GM12878 (cell line): ENCODE measurements around the gene CRYBA2. TPM values are rescaled to one million over a fixed set of nuclear protein-coding genes. Genes with fewer than 3 reads are reported as not detected.

Experiments used
- ATAC-seq: fragments of 200-7000 bp; cut with Tn5 transposase; 3 replicates; pipeline ENCODE4 v1.9.1; 2020; ENCODE audit warnings: mild to moderate bottlenecking, moderate library complexity
- BruUV-seq: library from RNA; stranded (reverse); fragments of 400-500 nt; replicated peaks from 2 replicates; lab custom pipeline; 2021; lab: Mats Ljungman, UMichigan
- CTCF ChIA-PET: fragments of 300-600 bp; sonication (Branson Sonifier 250); formaldehyde crosslinking; extraction: SDS; loops from one replicate; lab custom pipeline; 2021; ENCODE audit warnings: inconsistent platforms; lab: Yijun Ruan, JAX
- POLR2A ChIA-PET: fragments of 350-600 bp; formaldehyde crosslinking; extraction: SDS; loops from one replicate; lab custom pipeline; 2021; ENCODE audit warnings: inconsistent platforms; lab: Charles Lee
- RAD21 ChIA-PET: fragments of 300-600 bp; sonication (Branson Sonifier 250); formaldehyde crosslinking; loops from one replicate; lab custom pipeline; 2023; ENCODE audit warnings: antibody characterized with exemption; ENCODE audit not compliant: unreplicated experiment; lab: Charles Lee
- SMC1A ChIA-PET: fragments of 300-600 bp; sonication (Branson Sonifier 250); formaldehyde crosslinking; loops from one replicate; lab custom pipeline; 2023; ENCODE audit not compliant: unreplicated experiment, uncharacterized antibody; lab: Charles Lee
- DNase-seq: peaks from one replicate; pipeline ENCODE4 v3.0.0-alpha.2; 2011; ENCODE audit warnings: low read depth, low spot score
- FAIRE-seq: peaks from 3 replicates; lab custom pipeline; 2011; peaks lifted over from hg19 to GRCh38; lab: Jason Lieb, UNC
- H2AFZ ChIP-seq: 2 replicates; pipeline ENCODE4 v1.6.0; 2011; ENCODE audit warnings: low read depth, low read length, control low read depth; ENCODE audit not compliant: control insufficient read depth
- H3K27ac ChIP-seq: 2 replicates; pipeline ENCODE4 v1.5.1; 2011; ENCODE audit warnings: control low read depth; ENCODE audit not compliant: control insufficient read depth, insufficient read depth
- H3K27me3 ChIP-seq, 2 experiments: replicated peaks in 1 of 2; 2 replicates each; pipeline versions ENCODE4 v1.6.0 to v1.6.1; 2011; ENCODE audit warnings: low read length in 1 of 2; ENCODE audit not compliant: control insufficient read depth in 2 of 2, insufficient read depth in 2 of 2
- H3K36me3 ChIP-seq, 2 experiments: 2 replicates each; pipeline ENCODE4 v1.5.1; 2011; ENCODE audit warnings: low read length in 1 of 2; ENCODE audit not compliant: control insufficient read depth in 2 of 2, insufficient read depth in 2 of 2
- H3K4me1 ChIP-seq: 2 replicates; pipeline ENCODE4 v1.6.1; 2011; ENCODE audit warnings: mild to moderate bottlenecking, low read length, moderate library complexity, mixed read lengths; ENCODE audit not compliant: control insufficient read depth, insufficient read depth
- H3K4me2 ChIP-seq: 2 replicates; pipeline ENCODE4 v1.6.0; 2011; ENCODE audit warnings: control low read depth; ENCODE audit not compliant: control insufficient read depth, insufficient read depth
- H3K4me3 ChIP-seq: fragments of 200-600 bp; sonication (generic); 2 replicates; pipeline ENCODE4 v1.5.1; 2016
- H3K79me2 ChIP-seq: 2 replicates; pipeline ENCODE4 v1.6.0; 2011; ENCODE audit warnings: low read length; ENCODE audit not compliant: control insufficient read depth, insufficient read depth
- H3K9ac ChIP-seq: 2 replicates; pipeline ENCODE4 v1.8.0; 2011; ENCODE audit warnings: low read length, control low read depth, mixed read lengths; ENCODE audit not compliant: control insufficient read depth, insufficient read depth
- H3K9me3 ChIP-seq: replicated peaks from 3 replicates; pipeline ENCODE4 v1.5.1; 2011; ENCODE audit warnings: mild to moderate bottlenecking, low read length; ENCODE audit not compliant: control insufficient read depth, insufficient read depth
- H4K20me1 ChIP-seq: 2 replicates; pipeline ENCODE4 v1.6.0; 2011; ENCODE audit not compliant: control insufficient read depth, insufficient read depth
- BMI1 ChIP-seq: fragments of 450-650 bp; IDR thresholded peaks from 2 replicates; pipeline ENCODE4 v1.6.1; 2016; ENCODE audit warnings: mild to moderate bottlenecking, moderate library complexity, borderline replicate concordance
- CEBPB ChIP-seq, 2 experiments: fragments of 150-350 bp in 1 of 2; IDR thresholded peaks; 2 replicates each; pipeline ENCODE4 v1.6.1; 2012 to 2014; ENCODE audit warnings: low read depth in 2 of 2, low read length in 2 of 2, borderline replicate concordance in 1 of 2, inconsistent platforms in 1 of 2
- EGR1 ChIP-seq, 2 experiments: IDR thresholded peaks; 1 replicate in 1 of 2; 2 replicates in 1 of 2; pipeline ENCODE4 v1.6.1; 2011 to 2012; ENCODE audit warnings: low read depth in 2 of 2, low read length in 2 of 2, borderline replicate concordance in 1 of 2, mild to moderate bottlenecking in 1 of 2, moderate library complexity in 1 of 2
- ESRRA ChIP-seq: IDR thresholded peaks from 2 replicates; pipeline ENCODE4 v1.6.1; 2012; ENCODE audit warnings: mild to moderate bottlenecking, low read length, improper control_type of control experiment
- ETV6 ChIP-seq, 2 experiments: fragments of 450-650 bp in 1 of 2; IDR thresholded peaks in 1 of 2; conservative IDR thresholded peaks in 1 of 2; 2 replicates each; pipeline ENCODE4 v1.6.1; 2014; ENCODE audit warnings: antibody characterized with exemption in 1 of 2, borderline replicate concordance in 1 of 2, low read depth in 1 of 2, mild to moderate bottlenecking in 1 of 2, moderate library complexity in 1 of 2
- IKZF1 ChIP-seq: fragments of 450-650 bp; conservative IDR thresholded peaks from 2 replicates; pipeline ENCODE4 v1.6.1; 2017; ENCODE audit warnings: antibody characterized with exemption, mild to moderate bottlenecking
- NR2F1 ChIP-seq: fragments of 450-650 bp; conservative IDR thresholded peaks from 2 replicates; pipeline ENCODE4 v1.6.1; 2017; ENCODE audit warnings: mild to moderate bottlenecking
- POU2F2 ChIP-seq: IDR thresholded peaks from 3 replicates; pipeline ENCODE4 v1.6.1; 2011; ENCODE audit warnings: low read depth, mild to moderate bottlenecking, low read length, borderline replicate concordance
- RB1 ChIP-seq: fragments of 450-650 bp; formaldehyde crosslinking; IDR thresholded peaks from 2 replicates; pipeline ENCODE4 v1.6.1; 2017; ENCODE audit warnings: mild to moderate bottlenecking, borderline replicate concordance
- TAF1 ChIP-seq: IDR thresholded peaks from 2 replicates; pipeline ENCODE4 v1.6.1; 2011; ENCODE audit warnings: mild to moderate bottlenecking, low read depth, low read length, borderline replicate concordance
- WGBS: methylation state at CpG from one replicate; pipeline ENCODE4 v1.1.6; 2016; ENCODE audit warnings: low lambda C conversion rate; ENCODE audit not compliant: insufficient replicate concordance, insufficient coverage; ENCODE audit errors: missing lambda C conversion rate; 5-methylcytosine and 5-hydroxymethylcytosine counted together
- in situ Hi-C: fragments of 300-500 bp; cut with MboI; formaldehyde crosslinking; loops from 9 replicates; pipeline ENCODE4 v1.14.3; 2018; ENCODE audit warnings: mixed read lengths
- intact Hi-C: fragments of 100-400 bp; cut with micrococcal nuclease; formaldehyde crosslinking; loops from one replicate; pipeline ENCODE4 v1.14.2; 2022; ENCODE audit not compliant: unreplicated experiment
- polyA plus RNA-seq, 11 experiments: library from polyadenylated mRNA; depleted of rRNA in 4 of 11; unstranded in 6 of 11; stranded (reverse) in 5 of 11; fragments of >200 nt; fragmentation: Nextera tagmentation in 4 of 11; fragmentation: Illumina TruSeq in 1 of 11; extraction: Ambion mirVana in 4 of 11; extraction: Trizol in 1 of 11; gene quantifications; 1 replicate in 1 of 11; 2 replicates in 10 of 11; pipeline versions ENCODE4 v1.2.1 to v1.2.3, GENCODE V29; 2011 to 2016; ENCODE audit warnings: inconsistent platforms in 2 of 11, missing spikeins in 2 of 11, low read depth in 1 of 11
- total RNA-seq, 4 experiments: library from RNA; depleted of rRNA in 3 of 4; stranded (reverse); fragments of >200 nt in 3 of 4; fragmentation: Illumina TruSeq in 1 of 4; extraction: Trizol in 1 of 4; gene quantifications; 2 replicates each; pipeline versions ENCODE4 v1.2.1 to v1.2.3, GENCODE V29; 2013 to 2021
- TF ChIP-seq, protein P1 (sequence below): fragments of 450-650 bp; IDR thresholded peaks from 2 replicates; pipeline ENCODE4 v1.6.1; 2017; ENCODE audit warnings: mild to moderate bottlenecking, moderate library complexity

CRYBA2 gene
- total and polyA plus RNA-seq, 10 of the 15 experiments (the other 5 are each of a cell fraction or from before 2014, with no cell fraction given) = not detected

DNA sequence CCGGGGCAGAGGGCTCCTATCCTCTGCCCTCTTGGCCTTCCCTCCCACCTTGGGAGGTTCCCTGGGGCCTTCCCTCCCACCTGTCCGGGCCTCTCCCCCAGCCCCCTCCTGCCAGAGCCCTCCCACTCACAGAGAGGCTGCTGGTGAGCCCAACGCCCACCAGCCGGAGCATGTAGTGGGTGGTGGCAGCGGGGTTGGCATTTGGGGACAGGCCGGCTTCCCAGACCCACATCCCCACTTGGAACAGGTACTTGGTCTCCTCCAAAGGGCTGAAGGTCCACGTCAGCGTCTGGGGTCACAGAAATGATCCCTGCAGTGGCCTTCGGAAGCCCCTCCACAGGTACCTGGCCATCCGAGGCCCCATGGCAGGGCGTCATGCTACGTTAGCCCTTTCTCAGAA is 28.8 kb upstream of the CRYBA2 start:
- BruUV-seq = no TSS peak
- DNase-seq = no peak
- intact Hi-C loops = no loop called here
- no peak overlapping the region for H2AFZ ChIP-seq
- no peak overlapping the region for H3K9ac ChIP-seq
- no peak for ATAC-seq
- POLR2A ChIA-PET = no interaction called here
- H3K27ac ChIP-seq = no peak overlapping the region
- H3K4me1 ChIP-seq = no peaks in the 10 kb centered on the region
- 11% methylated on average over 12 of the region's 12 CpGs for WGBS
- SMC1A ChIA-PET = no interaction called here
- no peaks in the 10 kb centered on the region for H3K79me2 ChIP-seq
- in situ Hi-C loops = no loop called here
- no peaks in the 10 kb centered on the region for H4K20me1 ChIP-seq
- H3K27me3 ChIP-seq = peaks cover 2 to 3% of the 10 kb centered on the region in 2 experiments; a peak in 2 of 4 replicates
- no peaks in the 10 kb centered on the region for H3K36me3 ChIP-seq
- TF ChIP-seq EGR1 (IDR thresholded peaks at IDR 0.05; ENCODE audit: borderline replicate concordance in 1 of 2, low read depth in 2 of 2, low read length in 2 of 2) (no peak), RB1 (no peak), CEBPB (IDR thresholded peaks at IDR 0.05; ENCODE audit: borderline replicate concordance in 1 of 2, low read depth in 2 of 2, low read length in 2 of 2) (no peak), TAF1 (no peak), ESRRA (no peak), ETV6 (conservative IDR thresholded peaks at IDR 0.05 in 1 of 2, IDR thresholded peaks at IDR 0.05 in 1 of 2; ENCODE audit: borderline replicate concordance in 1 of 2, low read depth in 1 of 2) (no peak), NR2F1 (no peak), BMI1 (no peak), IKZF1 (no peak), POU2F2 (no peak)
- TF ChIP-seq, protein P1, sequence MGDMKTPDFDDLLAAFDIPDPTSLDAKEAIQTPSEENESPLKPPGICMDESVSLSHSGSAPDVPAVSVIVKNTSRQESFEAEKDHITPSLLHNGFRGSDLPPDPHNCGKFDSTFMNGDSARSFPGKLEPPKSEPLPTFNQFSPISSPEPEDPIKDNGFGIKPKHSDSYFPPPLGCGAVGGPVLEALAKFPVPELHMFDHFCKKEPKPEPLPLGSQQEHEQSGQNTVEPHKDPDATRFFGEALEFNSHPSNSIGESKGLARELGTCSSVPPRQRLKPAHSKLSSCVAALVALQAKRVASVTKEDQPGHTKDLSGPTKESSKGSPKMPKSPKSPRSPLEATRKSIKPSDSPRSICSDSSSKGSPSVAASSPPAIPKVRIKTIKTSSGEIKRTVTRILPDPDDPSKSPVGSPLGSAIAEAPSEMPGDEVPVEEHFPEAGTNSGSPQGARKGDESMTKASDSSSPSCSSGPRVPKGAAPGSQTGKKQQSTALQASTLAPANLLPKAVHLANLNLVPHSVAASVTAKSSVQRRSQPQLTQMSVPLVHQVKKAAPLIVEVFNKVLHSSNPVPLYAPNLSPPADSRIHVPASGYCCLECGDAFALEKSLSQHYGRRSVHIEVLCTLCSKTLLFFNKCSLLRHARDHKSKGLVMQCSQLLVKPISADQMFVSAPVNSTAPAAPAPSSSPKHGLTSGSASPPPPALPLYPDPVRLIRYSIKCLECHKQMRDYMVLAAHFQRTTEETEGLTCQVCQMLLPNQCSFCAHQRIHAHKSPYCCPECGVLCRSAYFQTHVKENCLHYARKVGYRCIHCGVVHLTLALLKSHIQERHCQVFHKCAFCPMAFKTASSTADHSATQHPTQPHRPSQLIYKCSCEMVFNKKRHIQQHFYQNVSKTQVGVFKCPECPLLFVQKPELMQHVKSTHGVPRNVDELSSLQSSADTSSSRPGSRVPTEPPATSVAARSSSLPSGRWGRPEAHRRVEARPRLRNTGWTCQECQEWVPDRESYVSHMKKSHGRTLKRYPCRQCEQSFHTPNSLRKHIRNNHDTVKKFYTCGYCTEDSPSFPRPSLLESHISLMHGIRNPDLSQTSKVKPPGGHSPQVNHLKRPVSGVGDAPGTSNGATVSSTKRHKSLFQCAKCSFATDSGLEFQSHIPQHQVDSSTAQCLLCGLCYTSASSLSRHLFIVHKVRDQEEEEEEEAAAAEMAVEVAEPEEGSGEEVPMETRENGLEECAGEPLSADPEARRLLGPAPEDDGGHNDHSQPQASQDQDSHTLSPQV = no peak
- no peaks in the 10 kb centered on the region for H3K9me3 ChIP-seq
- CTCF ChIA-PET = interaction anchor here (0.6 kb wide), 1 partner anchor 120 kb away, joined by 3 read pairs; no protein-coding TSS in a partner anchor
- RAD21 ChIA-PET = no interaction called here
- H3K4me3 ChIP-seq = no peak overlapping the region
- no peak overlapping the region for H3K4me2 ChIP-seq
- no peak for FAIRE-seq
